ENCODE data around the gene SPATA12. TPM values are rescaled to one million over a fixed set of nuclear protein-coding genes. Genes with fewer than 3 reads are reported as not detected.

Gene SPATA12
- polyA plus RNA-seq, 10 donors: 0.08 to 0.19 (median 0.09) TPM; not detected in 4

DNA sequence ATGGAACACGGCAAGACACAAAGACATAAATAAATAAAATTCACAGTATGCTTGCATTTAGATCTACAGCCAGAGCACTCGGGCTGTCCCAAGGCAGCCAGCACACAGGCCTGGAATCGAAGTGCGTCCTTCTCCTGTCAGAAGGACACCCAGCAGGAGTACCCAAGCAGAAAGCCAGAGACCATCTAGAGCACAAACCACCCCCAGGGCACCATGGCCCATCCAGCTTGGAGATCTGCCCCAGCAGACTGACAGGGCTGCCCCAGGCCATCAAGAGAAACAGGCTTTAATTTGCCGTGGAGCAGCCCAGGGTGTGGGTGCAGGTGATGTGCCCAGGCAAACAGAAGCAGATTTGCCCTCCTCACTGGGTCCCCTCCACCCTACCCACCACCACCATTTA is 7.8 kb upstream of the SPATA12 start:
- no peak for DNase-seq

DNA sequence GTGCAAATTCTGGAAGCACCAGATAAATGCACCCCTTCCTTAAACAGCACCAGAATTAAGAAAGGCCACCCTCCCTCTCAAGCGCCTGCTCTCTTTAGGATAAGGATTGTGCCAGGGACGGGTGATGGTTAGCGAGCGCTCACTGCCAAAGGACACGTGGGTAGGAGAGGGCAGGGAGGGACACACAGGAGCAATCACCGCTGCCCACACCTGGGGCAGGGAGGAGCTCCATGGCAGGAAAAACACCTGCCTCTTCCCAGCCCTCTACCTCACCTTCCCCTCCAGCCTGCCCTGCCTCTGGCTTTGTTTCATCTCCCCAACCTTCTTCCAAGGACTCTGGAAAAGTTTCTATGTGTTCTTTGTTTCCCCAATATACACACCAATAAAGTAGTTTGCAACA is 7.3 kb upstream of the SPATA12 start:
- no peak for DNase-seq

DNA sequence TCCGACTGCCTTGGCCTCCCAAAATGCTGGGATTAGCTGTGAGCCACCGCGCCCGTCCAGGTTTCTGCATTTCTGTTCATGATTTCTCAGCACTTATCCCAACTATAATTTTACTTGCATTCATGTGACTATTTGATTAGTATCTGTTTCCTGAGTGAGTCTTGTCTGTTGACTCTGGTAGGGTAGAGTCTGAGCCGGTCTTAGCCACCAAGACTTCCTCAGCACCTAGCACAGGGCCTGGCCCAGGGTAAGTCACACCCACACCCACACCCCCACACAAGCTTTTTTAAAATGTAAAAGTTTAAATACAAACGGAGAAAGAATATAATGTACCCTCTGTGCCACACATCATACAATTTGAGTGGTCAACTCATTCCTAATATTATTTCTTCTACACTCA is 3.1 kb upstream of the SPATA12 start:
- DNase-seq: no peak

DNA sequence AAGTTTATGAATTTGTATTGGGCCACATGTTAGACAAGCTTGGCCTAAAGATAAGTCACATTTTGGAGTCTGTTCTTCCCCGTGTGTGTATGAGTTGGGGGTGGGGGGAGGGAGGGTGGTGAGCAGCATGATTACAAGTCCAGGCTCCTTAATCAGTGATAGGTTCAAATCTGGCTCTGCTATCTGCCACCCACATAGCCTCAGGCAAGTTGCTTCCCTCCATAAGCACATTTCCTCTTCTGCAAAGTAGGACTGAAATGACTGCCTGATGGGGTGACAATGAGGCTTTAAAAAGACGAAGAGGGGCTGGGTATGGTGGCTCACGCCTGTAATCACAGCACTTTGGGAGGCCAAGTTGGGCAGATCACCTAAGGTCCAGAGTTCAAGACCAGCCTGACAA is 1.1 kb upstream of the SPATA12 start:
- no peak for DNase-seq

DNA sequence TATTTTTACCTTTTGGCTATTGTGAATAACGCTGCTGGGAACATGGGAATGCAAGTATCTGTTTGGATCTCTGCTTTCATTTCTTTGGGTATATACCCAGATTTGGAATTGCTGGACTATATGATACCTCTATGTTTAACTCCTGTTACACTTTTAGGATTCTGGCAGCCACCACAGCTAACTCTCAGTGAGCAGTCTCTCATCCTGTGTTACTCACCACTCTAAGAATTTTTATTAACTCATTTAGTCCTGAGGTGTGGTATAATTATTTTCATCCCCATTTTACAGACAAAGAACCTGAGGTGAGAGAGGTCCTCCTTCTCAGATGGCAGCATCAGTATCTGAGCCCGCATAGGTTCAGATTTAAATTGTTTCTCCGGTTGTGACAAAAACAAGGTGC is 1.1 kb downstream of the SPATA12 start:
- DNase-seq: no peak

DNA sequence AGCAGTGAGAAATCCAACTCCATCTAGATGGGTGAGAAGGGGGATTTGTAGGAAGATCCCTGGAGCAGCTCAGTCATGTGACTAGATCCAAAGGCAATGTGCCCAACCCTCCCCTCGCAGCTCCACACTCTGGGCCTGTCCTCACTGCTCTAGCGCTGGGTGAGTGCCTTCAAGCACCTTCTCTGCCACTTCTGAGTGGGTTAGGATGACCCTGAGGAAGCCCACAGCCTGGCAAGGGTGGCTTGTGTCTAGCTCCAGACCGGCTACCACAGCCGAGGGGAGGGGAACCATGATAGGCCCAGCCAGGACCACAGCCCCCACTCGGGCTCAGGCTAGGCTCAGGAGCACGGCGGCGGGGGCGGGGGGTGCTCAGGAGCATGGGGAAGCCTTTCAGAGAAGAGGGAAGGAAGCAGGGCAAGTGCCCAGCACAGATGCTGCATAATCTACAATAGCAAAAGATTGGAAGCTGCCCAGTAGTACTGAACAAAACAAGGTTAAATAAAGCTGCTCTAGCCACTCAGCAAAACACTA is 1.7 kb downstream of the SPATA12 start:
- DNase-seq: no peak

DNA sequence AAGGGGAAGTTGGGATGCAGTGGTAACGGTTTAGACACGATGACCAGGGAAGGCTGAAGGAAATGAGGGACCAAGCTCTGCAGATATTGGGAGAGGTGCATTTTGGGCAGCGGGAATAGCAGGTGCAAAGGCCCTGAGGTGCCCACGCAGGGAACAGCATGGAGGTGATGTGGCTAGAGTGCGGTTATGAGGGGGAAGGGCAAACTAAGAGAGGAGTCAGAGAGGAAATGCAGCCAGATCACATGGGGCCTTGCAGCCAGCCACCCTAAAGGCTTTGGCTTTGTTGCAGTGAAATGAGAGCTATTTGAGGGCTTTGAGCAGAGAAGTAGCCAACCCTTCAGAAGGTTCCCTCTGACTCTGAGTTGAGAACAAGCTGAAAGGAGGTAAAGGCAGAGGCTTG is 2.6 kb downstream of the SPATA12 start:
- DNase-seq: no peak

DNA sequence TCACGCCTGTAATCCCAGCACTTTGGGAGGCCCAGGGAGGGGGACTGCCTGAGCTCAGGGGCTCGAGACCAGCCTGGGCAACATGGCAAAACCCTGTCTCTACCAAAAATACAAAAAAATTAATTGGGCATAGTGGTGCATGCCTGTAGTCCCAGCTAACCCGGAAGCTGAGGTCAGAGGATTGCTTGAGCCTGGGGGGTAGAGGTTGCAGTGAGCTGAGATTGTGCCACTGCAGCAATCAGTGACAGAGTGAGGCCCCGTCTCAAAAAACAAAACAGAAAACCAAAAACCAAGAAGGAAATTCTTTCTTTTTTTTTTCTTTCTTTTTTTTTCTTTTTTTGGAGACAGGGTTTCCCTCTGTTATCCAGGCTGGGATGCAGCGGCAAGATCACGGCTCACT is 3.5 kb downstream of the SPATA12 start:
- DNase-seq: no peak

DNA sequence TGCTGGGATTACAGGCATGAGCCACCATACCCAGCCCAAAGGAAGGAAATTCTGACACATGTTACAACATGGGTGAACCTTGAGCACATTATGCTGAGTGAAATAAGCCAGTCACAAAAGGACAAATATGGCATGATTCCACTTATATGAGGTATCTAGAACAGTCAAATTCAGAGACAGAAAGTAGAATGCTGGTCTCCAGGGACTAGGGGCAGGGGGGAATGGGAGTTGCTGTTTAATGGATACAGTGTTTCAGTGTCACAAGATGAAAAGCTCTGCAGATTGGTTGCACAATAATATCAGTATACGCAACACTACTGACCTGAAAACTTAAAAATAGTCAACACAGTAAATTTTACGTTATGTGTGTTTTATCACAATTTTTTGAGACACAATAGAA is 4.1 kb downstream of the SPATA12 start:
- no peak for DNase-seq

DNA sequence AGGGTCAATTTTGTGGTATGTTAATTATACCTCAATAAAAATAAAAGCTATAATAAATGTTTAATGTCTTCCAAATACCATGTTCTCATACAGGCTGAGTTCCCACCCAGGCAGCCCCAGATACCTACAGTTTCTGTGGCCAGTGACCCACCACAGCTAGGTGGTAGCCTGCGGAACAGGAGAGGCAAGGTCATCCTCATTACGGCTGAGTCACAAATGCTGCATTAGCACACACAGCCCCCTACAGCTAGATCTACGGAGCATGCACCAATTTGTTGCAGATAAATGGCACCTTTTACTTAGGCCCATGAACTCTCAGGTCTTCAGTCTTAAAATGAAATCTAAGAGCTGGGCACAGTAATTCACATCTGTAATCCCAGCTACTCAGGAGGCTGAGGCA is 5.1 kb downstream of the SPATA12 start:
- no peak for DNase-seq

DNA sequence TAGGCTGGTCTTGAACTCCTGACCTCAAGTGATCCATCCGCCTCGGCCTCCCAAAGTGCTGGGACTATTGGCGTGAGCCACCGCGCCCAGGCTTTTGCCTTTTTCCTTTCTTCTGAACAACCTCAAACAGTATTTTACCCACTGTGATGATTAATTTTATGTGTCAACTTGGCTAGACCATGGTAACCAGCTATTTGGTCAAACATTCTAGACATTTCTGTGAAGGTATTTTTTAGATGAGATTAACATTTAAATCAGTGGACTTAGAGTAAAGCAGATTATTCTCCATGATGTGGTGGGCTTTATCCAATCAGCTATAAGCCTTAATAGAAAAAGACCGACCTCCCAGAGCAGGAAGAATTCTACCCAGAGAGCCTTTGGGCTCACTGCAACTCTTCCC is 6.0 kb downstream of the SPATA12 start:
- no peak for DNase-seq

DNA sequence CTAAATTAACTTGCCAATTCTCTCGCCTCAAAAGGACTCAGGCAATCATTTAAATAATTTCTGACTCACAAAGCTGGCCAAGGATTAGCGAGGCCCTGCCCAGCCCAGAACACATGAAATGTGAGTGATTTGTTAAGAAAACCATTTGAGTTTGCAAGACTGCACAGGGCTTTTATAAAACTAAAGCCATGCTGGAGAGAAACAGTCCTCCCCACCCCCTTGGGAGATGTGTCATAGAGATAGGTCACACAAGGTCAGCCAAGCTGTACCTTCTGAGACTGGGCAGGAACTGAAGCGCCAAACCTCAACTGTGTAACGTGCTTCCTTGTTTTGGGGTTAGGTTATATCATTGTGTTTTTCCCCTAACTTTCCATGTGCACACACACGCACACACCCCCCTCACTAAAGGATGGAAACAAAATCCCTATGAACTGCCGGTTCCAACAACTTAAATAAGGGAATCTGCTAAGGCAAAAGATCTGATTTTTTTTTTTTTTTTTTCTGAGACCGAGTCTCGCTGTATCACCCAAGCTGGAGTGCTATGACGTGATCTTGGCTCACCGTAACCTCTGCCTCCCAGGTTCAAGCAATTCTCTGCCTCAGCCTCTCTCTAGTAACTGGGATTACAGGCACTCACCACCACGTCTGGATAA is 8.1 kb downstream of the SPATA12 start:
- peak; percentile 74 to 86 (median 76) for DNase-seq

DNA sequence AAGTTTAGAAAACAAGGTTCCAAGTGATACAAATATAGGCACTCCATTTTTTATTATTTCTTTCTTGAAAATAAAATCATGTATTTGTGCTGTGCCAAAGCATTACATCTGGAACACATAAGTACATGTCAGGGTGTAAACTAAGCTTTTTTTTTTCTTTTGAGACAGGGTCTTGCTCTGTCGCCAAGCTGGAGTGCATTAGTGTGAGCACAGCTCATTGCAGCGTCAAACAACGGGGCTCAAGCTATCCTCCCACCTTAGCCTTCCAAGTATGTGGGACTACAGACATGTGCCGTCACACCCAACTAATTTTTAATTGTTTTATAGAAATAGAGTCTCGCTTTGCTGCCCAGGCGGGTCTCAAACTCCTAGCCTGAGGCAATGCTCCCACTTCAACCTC is 9.0 kb downstream of the SPATA12 start:
- peak in 2 of 3 donors; percentile 66 to 79 for DNase-seq

DNA sequence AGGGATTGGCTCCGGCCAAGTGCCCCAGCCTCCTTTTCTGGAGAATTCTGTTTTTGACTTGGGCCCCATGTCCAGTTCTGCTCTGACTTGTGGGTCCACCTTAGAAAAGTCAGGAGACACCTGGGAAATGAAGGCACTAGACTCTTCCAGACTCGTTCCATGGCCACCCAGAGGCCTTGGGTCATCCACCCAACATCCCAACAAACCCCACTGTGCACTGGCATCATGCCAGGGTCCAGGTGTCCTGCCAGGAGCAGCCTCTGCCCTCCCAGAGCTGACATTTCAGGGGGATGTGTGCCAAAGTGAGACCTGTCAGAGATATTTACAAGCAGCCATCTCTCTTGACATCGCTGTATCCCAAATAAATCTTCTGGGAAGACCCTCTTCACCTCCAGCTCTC is 13.2 kb downstream of the SPATA12 start:
- no peak for DNase-seq

DNA sequence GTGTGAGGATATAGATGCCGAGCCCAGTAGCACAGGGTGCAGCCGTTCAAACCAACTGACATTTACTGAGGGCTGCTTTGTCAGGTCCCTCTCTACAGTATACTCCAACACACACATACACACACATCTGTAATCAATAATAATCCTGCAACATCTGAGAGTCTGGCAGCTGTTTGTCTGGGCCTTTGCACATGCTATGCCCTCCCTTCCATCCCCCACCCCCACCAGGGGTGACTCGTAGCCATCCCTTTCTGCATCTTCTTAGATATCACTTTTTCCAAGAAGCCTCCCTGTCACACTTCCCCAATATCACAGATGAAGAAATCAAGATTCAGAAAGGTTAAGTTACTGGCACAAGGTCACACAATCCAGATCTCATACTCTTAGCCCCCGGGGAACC is 13.7 kb downstream of the SPATA12 start:
- no peak for DNase-seq

DNA sequence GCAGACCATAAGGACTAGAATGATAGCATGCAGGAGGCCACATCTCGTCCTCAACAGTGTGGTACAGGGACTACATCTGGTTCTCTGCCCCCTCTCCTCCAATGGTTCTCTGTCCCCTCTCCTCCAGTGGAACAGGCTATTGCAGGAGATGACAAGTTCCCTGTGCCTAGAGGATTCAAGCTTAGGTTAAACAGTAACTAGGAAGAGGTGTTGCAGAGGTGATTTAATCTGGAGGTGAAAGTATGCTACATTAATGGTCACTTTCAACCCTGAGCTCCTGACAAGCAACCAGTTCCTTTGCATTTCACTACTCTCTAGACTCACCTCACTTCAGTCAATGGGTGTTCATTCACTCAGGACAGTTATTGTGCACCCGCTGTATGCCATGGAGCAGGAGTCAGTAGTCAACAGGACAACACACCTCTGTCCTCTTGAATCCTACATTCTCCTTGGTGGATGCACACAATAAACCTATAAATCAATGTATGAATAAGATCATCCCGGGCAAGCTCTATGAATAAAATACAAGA is 16.0 kb downstream of the SPATA12 start:
- no peak for DNase-seq

DNA sequence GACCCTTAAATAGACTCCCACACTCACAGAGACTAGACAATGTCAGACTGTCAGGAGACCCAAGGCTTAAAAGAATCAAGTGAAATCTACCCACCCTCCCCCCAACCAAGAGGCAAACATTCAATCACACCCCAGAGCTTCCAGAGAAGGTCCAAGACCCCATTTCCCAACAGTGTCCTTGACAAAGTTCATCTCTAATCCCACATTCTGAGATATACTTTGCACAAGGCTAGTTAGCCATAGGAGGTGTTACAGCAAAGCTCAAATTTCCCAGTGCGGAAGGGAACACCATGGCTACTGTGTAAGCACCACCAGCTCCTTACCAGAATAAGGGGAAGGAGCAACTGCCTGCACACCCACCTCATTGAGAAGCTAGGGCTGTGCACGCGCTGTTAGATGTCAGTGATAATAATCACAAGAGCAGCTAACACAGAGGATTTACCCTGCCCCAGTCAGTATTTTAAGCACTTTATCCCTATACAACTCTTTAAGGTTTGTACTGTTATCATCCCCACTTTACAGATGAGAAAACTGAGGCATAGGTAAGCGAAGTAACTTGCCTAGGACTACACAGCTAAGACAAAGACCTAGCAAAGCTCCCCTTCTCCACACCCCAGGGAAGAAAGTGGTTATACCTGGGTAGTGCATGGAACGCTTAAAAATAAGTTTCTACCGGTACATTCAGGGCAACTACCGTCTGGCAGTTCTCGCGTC is 17.3 kb downstream of the SPATA12 start:
- DNase-seq: no peak

DNA sequence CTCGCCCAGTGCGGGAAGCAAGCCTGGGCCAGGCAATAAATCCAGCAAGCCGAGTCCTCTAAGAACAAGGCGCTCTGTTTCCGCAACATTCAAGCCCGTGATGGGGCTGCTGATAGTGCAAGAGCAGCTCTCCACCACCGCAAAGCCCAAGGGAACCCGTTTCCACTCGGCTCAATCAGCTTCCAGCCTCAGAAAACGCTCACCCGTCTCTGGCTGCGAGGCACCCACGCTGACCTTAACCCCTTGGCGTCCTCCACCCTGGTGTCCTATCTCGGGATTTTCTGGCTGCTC is 17.8 kb downstream of the SPATA12 start:
- DNase-seq: peak; percentile 52 to 85 (median 55)

DNA sequence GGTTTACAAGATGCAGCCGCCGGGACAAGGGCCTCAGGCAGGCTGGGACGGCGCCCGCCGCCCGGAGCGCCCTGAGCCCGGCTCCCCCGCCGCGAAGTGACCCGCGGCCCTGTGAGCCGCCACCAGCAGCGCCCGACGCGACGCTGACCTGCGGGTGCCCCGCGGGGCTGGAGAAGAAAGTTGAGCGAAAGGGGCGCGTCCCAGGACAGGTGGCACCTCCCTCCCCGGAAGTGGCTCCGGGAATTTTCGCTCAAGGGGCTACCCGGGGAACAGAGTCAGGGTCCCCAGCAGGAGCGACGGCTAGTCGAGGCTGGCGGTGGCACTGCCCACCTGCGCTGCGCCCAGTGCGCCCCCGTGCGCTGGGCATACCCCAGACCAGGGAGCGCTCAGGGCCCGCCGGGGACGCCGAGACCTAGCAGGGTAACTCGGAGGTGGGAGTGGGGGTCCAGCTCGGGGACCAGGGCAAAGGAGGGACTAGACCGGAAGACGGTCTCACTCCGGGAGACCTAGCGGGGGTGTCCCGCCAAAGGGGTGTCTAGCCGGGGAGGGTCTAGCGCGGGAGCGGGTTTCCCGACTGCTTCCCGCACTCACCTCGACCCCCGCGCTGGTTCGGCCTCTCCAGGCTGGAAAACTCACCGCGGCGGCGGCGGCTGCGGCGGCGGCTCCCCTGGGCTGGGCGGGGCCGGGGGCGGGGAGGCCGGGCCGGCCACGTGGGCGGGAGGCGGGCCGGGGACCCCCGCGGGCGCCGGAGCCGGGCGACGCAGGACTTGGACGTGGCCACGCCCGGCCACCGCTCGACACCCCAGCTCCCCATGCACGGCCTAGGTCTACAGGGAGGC is 18.4 kb downstream of the SPATA12 start:
- peak; percentile 59 to 84 (median 62) for DNase-seq

DNA sequence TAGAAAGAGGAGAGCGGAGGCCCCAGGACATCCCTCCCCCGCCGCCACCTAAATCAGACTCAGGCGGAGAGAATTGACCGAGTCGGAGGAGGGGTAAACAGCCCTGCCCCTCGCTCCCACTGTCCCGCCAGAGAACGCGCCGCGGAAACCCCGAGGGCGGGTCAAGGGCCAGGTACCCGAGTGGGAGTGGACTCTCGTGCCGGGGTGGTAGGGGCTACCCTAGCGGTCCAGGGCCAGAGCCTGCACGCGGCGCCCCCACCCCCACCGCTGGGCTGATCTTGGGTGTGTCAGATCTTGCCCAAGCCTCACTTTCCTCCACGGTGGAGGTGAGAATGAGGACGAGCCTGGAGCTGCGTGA is 19.0 kb downstream of the SPATA12 start:
- no peak for DNase-seq

DNA sequence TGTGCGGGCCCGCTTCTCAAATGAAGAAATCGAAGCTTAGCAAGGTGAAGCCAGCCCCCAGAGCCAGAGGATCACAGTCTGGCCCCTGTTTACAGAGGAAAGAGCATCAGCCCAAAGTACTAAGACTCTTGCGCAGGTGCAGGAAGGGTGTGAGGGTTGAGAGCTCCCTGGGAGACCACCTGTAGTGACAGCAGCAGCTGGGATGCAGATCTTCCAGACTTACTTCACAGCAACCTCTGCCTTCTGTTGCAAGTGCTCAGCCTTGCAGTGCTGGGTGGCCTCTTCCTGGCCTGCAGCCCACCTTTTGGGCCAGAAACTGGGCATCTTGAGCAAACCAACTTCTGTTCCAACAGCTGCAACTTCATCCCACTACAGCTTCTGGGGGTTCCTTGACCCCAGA is 19.7 kb downstream of the SPATA12 start:
- no peak for DNase-seq

DNA sequence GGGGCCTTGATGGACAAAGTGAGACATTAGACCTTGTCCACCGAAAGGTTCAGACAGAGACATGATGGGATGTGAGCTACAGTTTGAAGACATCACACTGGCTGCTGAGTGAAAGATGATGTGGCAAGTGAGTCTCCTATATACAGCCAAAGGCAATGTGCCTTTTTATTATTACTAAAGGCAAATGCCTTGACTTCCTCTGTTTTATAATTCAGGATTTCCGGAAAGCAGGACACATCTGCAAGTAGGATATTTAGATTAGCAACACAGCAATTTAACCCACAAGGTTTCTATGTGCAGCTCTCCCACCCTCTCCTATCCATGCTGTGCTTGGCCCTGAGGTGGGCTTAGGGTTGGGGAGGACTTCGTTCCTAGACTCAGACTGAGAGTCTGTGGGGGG is 20.7 kb downstream of the SPATA12 start:
- DNase-seq: no peak

DNA sequence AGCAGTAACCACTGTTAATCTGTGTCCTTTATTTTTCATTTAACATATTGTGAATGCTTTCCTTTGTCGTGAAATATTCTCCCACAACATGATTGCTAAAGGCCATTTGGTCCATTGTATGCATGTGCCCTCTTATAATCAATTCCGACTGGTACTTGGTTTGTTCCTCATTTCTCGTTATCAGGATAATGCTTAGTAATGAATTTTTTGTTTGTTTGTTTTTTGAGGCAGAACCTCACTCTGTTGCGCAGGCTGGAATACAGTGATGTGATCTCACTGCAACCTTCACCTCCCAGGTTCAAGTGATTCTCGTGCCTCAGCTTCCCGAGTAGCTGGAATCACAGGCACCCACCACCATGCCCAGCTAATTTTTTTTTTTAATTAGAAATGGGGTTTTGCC is 22.0 kb downstream of the SPATA12 start:
- no peak for DNase-seq

Measured in muscle of back (tissue), 11 donors.